HG02588 (cell line): ENCODE measurements around the gene MTFR1L.
A peak's percentile ranks its signal among the peaks of the same experiment; 100 is the strongest.

Source experiments
- ATAC-seq: cut with Tn5 transposase; IDR thresholded peaks from one replicate; pipeline ENCODE4 v1.9.1; 2021; ENCODE audit warnings: mild to moderate bottlenecking, moderate library complexity; ENCODE audit not compliant: unreplicated experiment

Gene MTFR1L

DNA sequence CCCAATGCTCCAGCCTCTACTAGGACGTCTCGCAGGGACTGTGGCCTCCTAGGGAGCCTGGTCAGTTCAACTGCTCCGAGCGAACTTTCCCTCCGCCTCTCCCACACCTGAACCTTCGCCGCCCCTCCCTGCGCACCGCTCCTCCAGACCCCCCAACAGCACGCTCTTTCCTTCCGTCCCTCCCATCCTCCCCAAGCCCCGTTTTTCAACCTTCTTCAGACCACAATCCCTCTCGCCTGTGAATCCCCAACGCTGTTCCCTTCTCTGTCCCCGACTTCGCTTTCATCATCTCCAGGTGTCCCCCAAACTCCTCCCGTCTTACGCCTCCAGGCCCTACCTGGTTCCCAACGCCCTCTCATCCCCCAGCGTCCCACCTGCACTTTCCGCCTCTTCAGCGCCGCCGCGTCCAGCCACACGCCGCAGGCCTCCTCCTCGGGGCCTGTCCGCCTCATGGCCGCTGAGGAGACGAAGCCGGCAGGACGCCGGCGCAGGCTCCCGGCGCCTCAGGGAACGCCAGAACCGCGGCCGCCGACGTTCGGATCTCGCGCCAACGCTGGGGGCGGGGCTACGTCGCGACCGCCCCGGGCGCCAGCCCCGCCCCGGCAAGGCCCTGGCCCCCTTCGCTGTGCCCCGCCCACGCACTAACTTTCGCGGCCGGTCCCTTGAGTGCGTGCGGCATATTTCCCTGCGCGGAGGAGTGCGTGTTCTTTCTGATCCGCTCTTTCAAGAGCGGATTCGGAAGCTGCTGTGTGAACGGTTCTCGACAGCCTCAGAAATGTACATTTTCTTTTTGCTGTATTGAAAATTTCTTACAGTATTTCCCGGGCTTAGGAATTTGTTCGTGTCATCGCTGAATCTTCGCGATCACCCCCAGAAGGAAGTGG is 39.4 kb downstream of the MTFR1L start, which contains the start of gene AUNIP:
Gene AUNIP, minus strand, starts transcription at position 552 of the 884 bp plus-strand sequence. Its CDS starts 100 bp downstream, at position 452.
- ATAC-seq = peak; percentile 84

DNA sequence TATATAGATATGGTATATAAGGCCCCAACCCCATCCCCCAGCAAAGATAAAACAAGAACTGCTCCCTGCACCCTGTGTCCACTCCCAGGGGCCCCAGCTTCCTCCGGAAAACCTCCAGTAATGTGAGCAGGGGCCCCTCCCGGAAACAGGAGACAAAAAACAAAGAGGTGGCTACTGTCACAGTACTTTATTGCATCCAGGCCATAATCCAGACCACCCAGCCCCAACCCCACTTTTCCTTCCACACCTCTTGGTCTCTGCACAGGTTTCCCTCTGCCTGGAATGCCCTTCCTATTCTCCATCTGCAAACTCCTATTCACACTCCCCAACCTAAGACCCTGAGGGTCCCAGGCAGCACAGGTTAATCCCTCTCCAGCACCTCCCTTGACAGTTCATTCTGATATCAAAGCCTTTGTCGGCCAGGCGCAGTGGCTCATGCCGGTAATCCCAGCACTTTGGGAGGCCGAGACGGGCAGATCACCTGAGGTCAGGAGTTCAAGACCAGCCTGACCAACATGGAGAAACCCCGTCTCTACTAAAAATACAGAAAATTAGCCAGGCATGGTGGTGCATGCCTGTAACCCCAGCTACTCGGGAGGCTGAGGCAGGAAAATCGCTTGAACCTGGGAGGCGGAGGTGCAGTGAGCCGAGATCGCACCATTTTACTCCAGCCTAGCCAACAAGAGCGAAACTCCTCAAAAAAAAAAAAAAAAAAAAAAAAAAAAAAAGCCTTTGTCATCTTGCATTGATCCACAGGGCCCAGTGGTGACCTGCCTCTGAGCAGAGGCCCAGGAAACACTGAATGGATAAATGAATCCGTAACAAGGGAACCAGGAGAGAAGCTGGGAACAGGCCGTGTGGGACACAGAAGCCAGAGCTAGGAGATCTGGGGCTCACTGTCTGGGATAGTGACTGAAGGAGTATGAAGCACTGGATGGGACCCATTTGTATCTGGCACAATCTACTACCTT is 41.8 kb downstream of the MTFR1L start:
- ATAC-seq = no peak

DNA sequence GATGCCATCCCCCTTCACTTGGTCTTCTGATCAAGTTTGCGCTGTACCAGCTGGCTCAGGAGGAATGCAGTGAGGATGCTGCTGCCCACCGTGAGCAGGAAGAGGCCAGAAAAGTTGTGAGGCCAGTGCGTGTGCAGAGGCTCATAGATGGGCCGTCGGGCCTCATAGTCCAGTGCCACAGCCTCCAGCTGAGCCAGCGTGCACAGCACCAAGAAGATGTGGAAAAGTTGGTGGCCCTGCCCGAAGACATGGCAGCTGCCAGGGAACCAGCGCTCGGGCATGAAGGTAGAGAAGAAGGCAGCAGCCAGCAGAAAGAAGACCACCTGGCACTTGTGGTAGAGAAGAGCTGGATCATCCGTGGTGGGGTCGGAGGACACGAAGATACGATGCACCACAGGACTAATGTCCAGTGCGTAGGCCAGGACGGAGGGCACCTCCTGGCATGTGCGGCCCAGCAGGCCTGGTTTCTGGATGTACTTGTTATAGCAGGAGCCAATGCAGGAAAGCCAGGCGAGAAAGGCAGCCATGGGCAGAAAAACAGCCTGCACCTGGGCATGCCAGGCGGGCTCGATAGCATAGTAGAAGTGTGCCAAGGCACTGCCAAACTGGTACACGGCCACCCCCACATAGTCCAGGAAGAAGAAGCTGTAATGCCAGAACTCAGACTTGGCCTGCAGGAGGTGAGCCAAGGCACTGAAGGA is 43.2 kb downstream of the MTFR1L start:
- no peak for ATAC-seq

DNA sequence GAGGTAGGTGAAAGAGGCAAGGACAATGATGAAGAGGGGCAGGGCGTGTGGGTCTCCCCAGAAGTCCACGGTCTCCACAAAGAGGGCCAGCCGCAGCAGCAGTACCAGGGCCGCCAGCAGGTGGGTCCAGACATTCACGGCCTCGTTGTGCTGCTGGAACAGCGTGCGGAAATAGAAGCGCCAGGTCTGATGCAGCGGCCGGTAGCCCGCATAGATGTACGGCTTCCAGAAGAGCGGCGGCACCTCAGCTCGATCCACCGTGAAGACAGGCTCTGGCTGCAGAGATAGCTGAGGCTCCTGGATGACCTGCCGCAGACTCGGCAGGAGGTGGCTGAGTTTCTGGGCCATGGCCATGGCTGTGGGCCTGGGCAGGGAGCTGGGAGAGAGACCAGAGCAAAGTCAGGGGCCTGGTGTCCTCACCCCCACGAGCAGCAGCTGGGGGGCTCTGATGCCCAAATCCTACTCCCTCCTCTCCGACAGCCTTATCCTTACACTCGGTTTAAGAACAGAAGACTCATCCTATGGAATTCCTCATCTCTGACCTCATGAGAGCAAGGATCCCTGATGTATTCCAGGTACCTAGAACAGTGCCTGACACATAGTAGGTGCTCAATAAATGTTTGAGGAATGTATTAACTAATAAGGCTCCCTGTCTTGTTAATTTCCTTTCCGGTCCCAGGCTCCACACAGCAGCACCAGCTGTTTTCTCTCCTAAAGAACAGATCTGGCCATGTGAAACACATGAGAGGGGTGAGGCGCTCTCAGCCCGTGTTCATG is 43.9 kb downstream of the MTFR1L start:
- no peak for ATAC-seq

DNA sequence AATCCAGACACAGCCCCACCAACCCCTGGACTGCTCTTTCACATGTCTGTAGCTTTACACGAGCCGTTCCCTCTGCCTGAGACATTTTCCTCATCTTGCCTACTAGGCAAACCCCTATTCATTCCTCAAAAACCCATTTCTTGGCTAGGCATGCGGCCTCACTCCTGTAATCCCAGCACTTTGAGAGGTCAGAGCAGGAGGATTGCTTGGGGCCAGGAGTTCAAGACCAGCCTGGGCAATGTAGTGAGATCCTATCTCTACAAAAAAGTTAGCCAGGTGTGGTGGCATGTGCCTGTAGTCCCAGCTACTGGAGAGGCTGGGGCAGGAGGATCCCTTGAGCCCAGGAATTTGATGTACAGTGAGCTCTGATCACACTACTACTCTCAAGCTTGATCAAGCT is 44.7 kb downstream of the MTFR1L start:
- no peak for ATAC-seq

DNA sequence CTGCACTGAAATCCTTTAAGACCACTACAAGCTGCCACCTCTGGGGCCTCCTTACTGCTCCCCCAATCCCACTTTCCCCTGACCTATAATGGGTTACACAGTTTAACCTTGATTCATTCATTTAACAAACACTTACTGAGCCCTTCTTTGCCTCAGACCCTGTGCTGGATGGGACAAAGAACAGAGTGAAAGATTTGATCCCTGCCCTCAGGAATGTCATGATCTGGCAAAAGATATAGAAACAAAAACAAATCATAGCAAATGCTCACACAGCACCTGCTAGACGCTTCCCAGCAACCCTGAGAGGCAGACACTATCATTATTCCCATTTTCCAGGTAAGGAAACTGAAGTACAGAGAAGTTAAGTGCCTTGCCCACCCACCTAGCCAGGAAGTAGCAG is 46.5 kb downstream of the MTFR1L start:
- no peak for ATAC-seq

DNA sequence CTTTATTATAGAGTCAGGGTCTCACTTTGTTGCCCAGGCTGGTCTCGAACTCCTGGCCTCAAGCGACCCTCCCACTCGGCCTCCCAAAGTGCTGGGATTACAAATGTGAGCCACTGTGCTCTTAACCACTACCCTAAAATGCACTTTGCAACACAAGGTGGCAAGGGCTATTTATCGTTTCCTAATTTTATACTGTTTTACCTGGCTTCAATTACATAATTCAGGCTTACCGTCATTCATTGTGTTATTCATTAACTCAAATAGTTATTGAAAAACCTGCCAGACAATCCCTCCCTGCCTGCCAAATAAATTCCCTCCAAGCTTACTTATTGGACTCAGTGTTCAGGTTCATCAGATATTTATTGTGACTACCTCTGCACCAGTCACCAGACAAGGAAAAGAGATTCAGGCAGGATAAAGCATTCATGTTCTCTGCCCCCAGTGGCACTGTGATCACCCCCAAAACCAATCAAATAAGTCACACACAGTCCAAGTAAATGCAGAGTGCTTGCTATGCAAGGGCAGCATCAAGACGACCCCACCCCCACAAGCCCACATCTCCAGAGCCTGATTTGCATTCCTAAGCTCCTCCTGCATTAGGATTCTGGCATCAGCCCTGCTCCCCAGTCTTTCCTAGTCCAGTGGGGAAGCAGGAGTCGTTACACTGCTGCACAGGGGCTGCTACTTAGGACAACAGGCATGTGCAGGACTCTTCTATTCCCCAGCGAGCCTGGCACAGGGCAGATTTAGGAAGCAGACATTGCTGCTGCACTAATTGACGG is 47.6 kb downstream of the MTFR1L start:
- no peak for ATAC-seq

DNA sequence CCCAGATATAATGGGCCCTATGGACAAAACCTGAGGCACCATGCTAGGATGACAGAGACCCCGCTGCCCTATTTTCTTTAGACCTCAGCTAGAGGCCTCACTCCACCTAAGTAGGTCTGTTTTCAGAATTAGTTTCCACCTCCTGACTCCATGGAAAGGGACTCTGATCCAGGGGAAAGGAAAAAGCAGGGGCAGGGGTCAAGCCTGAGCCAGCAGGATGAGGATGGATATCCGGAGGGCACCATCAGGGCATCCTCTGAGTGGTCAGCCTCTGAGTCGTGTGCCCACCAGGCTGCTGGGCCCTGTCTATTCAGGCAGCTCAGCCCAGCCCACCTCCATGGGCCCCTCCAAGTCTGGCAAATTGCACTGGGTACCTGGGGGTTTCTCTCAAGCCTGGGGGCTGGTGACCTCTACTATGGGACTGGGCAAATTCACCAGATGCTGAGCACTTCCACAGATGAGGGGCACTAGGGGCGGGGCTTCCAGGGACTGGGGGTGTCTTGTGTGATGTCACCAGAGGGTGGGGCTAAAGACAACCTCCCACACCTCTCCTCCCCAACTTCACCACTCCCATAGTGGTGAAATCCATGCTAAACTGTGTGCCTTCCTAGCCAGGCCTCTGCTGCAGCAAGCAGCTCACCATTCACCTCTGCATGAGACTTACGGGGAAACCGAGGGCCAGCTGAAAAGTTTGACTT is 50.3 kb downstream of the MTFR1L start:
- no peak for ATAC-seq

DNA sequence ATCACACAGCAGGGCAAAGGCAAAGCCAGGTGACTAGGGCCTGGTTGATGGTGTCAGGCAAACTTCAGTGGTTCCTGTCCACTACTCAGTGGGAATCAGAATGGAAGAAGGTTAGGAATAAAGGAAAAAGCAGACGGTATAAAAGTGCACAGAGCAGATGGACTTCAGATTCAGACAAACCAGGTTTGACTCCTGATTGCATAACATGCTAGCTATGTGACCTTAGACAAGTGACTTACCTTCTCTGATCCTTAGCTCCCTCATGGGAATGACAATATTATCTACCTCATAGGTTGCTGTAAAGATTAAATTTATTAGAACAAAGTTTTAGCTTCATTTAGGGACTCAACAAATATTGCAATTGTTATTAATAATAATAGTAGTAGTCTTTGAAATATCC is 50.9 kb downstream of the MTFR1L start:
- no peak for ATAC-seq

DNA sequence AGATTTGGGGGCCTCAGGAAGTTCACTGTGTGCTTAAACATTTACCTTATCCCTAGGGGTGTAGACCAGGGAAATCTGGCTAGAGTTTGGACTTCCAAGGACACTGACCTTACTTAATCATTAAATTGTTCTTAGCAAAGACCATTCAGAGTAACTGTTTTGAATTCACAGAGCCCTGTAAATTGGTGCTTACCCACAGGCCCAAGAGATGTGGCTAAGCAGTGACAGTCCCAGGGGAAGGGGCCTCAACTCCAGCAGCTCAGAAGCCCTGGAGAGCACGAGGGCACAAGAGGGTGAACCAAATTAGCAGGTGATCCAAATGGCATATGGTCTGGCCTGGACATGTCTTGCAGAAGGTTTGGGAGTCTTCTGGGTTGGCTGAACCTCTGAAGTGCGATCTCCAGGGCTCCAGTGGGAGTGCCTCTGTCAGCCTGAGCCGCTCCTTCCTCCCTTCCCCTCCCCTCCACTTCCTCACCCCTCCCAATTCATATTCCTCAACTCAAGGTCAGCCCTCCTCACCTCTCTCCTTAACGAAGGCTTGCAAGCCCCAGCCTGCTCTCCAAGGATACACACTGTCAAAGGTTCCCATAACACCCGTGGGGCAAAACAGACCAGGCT is 51.4 kb downstream of the MTFR1L start:
- ATAC-seq = no peak

DNA sequence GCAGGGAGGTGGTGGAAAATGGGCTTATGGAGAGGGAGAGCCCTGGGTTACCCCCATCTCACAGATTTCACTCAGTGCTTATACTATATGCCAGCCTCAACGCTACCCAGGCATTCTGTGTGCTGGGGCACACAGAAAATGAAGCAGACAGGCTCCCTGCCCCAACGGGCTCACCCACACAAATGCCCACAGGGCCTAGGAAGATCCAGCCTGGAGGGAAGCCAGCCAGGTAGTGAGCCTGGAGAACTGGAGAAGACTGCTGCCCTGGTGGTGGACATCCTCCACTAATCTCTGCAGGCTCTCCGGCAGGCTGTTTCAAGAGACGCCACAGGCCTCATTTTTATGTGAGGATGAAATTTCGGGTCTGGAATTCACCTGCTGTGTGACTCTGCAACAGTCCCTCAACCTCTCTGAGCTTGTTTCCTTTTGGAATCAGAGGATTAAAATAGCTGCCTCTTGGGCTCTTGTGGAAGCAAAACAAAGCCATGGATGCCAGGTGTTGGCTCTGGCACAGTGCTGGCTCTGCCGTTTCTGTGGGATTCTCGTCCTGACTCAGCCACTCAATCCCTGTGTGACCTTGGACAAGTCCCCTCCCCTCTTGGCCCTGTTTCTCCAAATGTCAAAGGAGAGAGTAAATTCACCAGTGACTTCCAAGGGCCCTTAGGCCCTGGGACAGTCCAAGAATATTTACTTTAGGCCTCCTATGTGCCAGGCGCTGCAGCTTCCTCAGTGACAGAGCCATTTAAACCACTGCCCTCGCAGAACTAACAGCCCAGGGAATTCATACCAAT is 52.1 kb downstream of the MTFR1L start:
- ATAC-seq = no peak

DNA sequence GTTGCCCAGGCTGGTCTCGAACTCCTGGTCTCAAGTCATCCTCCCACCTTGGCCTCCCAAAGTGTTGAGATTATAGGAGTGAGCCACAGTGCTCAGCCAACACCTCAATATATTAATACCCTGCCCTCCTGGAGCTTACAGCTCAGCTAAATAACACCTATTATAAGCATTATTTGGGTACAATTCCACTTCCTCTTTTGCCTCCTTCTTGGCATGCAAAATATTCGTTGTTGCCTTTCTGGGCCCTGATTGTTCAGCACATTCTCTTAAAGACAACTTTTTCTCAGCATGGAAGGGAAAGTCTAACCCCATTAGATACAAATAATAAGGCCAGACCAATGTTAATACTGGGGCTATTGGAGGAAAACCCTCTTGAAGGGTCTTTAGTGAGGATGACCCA is 53.0 kb downstream of the MTFR1L start:
- no peak for ATAC-seq

DNA sequence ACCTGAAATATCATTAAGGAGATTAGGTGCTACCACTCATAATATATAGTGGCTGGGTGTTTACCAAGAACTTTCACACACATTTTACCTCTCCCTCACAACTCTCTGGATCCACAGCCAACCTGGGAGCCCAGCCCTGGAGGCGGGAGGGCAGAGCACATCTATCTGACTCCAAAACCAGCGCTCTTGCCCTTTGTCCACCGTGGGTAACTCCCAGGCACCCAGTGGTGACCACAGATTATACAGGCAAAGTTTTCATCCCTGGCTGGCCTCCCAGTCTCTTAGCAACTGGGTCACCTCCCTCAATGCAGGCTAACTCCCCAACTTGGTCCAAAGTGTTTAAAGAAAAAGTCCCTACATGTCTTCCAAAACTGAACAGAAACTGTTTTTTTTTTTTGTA is 53.4 kb downstream of the MTFR1L start:
- ATAC-seq = no peak

DNA sequence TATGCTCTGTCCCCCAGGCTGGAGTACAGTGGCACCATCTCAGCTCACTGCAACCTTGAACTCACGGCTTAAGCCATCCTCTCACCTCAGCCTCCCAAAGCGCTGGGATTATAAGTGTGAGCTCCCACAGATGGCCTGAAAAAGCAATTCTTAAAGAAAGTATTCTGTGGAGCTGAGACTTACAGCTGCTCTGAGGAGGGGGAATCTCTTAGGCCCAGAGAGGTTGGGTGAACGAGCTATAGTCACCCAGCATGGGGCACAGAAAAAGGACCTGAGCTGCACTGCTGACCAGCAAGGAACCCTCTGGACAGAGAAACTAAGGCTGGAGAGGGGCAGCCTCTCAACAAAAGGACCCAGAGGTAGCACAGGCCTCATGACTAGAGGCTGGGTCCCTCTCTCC is 54.5 kb downstream of the MTFR1L start:
- ATAC-seq = no peak

DNA sequence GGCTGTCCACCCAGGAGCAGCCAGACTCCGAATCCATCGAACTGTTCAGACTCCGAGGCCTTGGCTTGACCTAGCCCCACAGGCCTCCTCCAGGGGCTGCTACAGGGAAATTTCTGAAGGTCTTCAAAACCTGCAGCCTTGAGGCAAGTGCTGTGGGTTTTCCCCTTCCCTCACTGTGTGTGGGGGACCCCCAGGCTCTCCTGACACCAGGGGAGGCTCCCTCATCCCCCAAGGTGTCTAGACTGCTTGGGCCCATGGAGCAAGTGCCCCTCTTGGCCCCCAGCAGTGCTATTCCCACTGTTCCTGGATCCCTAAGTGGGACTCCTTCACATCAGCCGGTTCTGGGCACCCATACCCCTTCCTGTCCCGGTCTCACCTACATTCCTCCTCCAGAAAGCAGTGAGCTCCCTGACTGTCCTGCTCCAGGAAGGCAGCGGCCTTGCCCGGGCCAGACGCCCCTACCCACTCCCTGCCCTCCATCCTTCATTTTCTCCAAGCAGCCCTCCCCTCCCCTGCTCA is 54.9 kb downstream of the MTFR1L start:
- ATAC-seq = peak; percentile 12

DNA sequence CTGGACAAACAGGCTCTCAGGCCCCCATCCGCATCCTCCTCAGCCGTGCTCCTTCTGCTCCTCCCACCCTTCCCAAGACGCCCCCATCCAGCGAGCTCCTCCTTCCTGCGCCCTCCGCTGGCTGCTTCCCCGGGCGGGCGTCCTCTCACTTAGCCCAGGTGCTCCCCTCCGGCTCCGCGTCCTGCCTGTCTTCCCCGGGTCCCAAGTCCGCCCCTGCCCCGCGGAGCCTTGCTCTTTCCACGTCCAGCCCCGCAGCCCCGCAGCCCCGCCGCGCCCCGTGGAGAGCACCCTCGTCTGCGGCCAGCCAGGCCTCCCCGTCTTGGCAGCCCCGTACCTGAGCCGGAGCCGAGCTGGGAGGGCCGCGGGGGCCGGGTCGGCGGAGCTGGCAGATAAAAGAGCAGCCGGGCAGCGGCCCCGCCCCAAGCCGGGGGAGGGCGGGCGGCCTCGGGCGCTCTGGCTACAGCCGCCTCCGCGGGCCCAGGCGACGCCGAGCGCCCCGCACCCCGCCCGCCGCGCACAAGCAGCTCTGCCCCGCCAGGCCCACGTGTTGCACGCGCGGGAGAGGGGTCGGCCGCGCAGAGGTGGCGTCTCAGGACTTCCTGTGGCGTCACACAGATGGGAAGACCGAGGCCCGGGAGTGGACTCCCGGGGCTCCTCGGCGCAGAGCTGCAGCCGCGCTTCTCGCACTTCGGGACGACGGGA is 55.6 kb downstream of the MTFR1L start, which contains the start of gene PAQR7:
Gene PAQR7, minus strand, starts transcription at position 555 of the 702 bp plus-strand sequence. CDS start 11,869 bp downstream, outside the sequence.
- peak; percentile 51 for ATAC-seq
